GM23338 (cell line): Measurements from ENCODE around the gene ADAP1. TPM values are rescaled to one million over a fixed set of nuclear protein-coding genes. Genes with fewer than 3 reads are reported as not detected.

Experiments
- CREB1 ChIP-seq: fragments of 250-450 bp; sonication (Bioruptor Pico); IDR thresholded peaks from 2 replicates; pipeline ENCODE4 v1.5.0; 2020; ENCODE audit warnings: low read depth, mild to moderate bottlenecking, moderate library complexity
- EZH2phosphoT487 ChIP-seq: fragments of 200-600 bp; sonication (generic); IDR thresholded peaks from one replicate; pipeline ENCODE4 v1.8.1; 2018; ENCODE audit warnings: antibody characterized with exemption; ENCODE audit not compliant: unreplicated experiment
- NANOG ChIP-seq: IDR thresholded peaks from 2 replicates; pipeline ENCODE4 v1.6.1; 2016; ENCODE audit warnings: antibody characterized with exemption, borderline replicate concordance
- polyA plus RNA-seq: library from polyadenylated mRNA; unstranded; fragments of >200 nt; fragmentation: Nextera tagmentation; extraction: Ambion mirVana; gene quantifications from 2 replicates; pipeline ENCODE4 v1.2.1, GENCODE V29; 2016
- total RNA-seq: library from RNA; depleted of rRNA; stranded (reverse); fragments of >200 nt; shearing (Covaris generic); gene quantifications from 2 replicates; pipeline ENCODE4 v1.2.3, GENCODE V29; 2014
- TF ChIP-seq, protein P1 (sequence below): fragments of 250-450 bp; sonication (Bioruptor Pico); IDR thresholded peaks from 2 replicates; pipeline ENCODE4 v1.5.0; 2020; ENCODE audit warnings: mild to moderate bottlenecking, moderate library complexity
- TF ChIP-seq, protein P2 (sequence below), 2 experiments: fragments of 200-600 bp in 1 of 2; sonication (generic) in 1 of 2; conservative IDR thresholded peaks; 2 replicates each; pipeline versions ENCODE4 v1.5.1 to v1.6.1; 2016 to 2017; ENCODE audit warnings: antibody characterized with exemption in 2 of 2, low read depth in 2 of 2, mild to moderate bottlenecking in 2 of 2, moderate library complexity in 1 of 2
- TF ChIP-seq, protein P3 (sequence below): IDR thresholded peaks from 2 replicates; pipeline ENCODE4 v1.6.1; 2016; ENCODE audit warnings: antibody characterized with exemption

ADAP1 gene
- total and polyA plus RNA-seq, 2 experiments from 2014 or later, result 2.2 to 9.6 TPM

DNA sequence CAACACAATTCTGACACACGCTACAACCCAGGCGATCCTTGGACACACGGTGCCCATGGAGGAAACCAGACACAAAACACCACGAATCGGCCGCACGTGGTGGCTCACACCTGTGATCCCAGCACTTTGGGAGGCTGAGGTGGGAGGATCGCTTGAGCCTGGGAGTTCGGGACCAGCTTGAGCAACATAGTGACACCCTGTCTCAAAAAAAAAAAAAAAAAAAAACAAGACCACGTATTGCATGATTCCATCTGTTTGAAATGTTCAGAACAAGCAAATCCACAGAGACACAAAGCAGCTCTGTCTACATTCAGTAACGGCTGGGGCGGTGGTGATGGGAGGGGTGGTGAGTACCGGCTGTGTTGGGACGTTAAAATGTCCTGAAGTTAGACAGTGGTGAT is 25.2 kb downstream of the ADAP1 start (continued):
- TF ChIP-seq, protein P1, sequence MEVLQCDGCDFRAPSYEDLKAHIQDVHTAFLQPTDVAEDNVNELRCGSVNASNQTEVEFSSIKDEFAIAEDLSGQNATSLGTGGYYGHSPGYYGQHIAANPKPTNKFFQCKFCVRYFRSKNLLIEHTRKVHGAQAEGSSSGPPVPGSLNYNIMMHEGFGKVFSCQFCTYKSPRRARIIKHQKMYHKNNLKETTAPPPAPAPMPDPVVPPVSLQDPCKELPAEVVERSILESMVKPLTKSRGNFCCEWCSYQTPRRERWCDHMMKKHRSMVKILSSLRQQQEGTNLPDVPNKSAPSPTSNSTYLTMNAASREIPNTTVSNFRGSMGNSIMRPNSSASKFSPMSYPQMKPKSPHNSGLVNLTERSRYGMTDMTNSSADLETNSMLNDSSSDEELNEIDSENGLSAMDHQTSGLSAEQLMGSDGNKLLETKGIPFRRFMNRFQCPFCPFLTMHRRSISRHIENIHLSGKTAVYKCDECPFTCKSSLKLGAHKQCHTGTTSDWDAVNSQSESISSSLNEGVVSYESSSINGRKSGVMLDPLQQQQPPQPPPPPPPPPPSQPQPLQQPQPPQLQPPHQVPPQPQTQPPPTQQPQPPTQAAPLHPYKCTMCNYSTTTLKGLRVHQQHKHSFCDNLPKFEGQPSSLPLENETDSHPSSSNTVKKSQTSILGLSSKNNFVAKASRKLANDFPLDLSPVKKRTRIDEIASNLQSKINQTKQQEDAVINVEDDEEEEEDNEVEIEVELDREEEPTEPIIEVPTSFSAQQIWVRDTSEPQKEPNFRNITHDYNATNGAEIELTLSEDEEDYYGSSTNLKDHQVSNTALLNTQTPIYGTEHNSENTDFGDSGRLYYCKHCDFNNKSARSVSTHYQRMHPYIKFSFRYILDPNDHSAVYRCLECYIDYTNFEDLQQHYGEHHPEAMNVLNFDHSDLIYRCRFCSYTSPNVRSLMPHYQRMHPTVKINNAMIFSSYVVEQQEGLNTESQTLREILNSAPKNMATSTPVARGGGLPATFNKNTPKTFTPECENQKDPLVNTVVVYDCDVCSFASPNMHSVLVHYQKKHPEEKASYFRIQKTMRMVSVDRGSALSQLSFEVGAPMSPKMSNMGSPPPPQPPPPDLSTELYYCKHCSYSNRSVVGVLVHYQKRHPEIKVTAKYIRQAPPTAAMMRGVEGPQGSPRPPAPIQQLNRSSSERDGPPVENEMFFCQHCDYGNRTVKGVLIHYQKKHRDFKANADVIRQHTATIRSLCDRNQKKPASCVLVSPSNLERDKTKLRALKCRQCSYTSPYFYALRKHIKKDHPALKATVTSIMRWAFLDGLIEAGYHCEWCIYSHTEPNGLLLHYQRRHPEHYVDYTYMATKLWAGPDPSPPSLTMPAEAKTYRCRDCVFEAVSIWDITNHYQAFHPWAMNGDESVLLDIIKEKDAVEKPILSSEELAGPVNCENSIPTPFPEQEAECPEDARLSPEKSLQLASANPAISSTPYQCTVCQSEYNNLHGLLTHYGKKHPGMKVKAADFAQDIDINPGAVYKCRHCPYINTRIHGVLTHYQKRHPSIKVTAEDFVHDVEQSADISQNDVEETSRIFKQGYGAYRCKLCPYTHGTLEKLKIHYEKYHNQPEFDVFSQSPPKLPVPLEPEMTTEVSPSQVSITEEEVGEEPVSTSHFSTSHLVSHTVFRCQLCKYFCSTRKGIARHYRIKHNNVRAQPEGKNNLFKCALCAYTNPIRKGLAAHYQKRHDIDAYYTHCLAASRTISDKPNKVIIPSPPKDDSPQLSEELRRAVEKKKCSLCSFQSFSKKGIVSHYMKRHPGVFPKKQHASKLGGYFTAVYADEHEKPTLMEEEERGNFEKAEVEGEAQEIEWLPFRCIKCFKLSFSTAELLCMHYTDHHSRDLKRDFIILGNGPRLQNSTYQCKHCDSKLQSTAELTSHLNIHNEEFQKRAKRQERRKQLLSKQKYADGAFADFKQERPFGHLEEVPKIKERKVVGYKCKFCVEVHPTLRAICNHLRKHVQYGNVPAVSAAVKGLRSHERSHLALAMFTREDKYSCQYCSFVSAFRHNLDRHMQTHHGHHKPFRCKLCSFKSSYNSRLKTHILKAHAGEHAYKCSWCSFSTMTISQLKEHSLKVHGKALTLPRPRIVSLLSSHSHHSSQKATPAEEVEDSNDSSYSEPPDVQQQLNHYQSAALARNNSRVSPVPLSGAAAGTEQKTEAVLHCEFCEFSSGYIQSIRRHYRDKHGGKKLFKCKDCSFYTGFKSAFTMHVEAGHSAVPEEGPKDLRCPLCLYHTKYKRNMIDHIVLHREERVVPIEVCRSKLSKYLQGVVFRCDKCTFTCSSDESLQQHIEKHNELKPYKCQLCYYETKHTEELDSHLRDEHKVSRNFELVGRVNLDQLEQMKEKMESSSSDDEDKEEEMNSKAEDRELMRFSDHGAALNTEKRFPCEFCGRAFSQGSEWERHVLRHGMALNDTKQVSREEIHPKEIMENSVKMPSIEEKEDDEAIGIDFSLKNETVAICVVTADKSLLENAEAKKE (CRISPR knock-in tag), result no peak
- TF ChIP-seq, protein P2, sequence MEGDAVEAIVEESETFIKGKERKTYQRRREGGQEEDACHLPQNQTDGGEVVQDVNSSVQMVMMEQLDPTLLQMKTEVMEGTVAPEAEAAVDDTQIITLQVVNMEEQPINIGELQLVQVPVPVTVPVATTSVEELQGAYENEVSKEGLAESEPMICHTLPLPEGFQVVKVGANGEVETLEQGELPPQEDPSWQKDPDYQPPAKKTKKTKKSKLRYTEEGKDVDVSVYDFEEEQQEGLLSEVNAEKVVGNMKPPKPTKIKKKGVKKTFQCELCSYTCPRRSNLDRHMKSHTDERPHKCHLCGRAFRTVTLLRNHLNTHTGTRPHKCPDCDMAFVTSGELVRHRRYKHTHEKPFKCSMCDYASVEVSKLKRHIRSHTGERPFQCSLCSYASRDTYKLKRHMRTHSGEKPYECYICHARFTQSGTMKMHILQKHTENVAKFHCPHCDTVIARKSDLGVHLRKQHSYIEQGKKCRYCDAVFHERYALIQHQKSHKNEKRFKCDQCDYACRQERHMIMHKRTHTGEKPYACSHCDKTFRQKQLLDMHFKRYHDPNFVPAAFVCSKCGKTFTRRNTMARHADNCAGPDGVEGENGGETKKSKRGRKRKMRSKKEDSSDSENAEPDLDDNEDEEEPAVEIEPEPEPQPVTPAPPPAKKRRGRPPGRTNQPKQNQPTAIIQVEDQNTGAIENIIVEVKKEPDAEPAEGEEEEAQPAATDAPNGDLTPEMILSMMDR (conservative IDR thresholded peaks at IDR 0.05; ENCODE audit: low read depth in 2 of 2), result no peak
- TF ChIP-seq EZH2phosphoT487, result no peak
- TF ChIP-seq NANOG, result no peak
- TF ChIP-seq, protein P3, sequence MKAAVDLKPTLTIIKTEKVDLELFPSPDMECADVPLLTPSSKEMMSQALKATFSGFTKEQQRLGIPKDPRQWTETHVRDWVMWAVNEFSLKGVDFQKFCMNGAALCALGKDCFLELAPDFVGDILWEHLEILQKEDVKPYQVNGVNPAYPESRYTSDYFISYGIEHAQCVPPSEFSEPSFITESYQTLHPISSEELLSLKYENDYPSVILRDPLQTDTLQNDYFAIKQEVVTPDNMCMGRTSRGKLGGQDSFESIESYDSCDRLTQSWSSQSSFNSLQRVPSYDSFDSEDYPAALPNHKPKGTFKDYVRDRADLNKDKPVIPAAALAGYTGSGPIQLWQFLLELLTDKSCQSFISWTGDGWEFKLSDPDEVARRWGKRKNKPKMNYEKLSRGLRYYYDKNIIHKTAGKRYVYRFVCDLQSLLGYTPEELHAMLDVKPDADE, result no peak
- no peak for TF ChIP-seq CREB1 (CRISPR knock-in tag)
